HG02981 (cell line): ENCODE results near the gene KCNJ4.
"Not testable (repeated sequence)": the region's sequence is repeated elsewhere in the genome, so short reads cannot be mapped to it uniquely, and the experiment has no call there.

ENCODE experiments used
- ATAC-seq: cut with Tn5 transposase; IDR thresholded peaks from one replicate; pipeline ENCODE4 v1.9.1; 2021; ENCODE audit warnings: mild to moderate bottlenecking, moderate library complexity; ENCODE audit not compliant: unreplicated experiment

Gene KCNJ4

DNA sequence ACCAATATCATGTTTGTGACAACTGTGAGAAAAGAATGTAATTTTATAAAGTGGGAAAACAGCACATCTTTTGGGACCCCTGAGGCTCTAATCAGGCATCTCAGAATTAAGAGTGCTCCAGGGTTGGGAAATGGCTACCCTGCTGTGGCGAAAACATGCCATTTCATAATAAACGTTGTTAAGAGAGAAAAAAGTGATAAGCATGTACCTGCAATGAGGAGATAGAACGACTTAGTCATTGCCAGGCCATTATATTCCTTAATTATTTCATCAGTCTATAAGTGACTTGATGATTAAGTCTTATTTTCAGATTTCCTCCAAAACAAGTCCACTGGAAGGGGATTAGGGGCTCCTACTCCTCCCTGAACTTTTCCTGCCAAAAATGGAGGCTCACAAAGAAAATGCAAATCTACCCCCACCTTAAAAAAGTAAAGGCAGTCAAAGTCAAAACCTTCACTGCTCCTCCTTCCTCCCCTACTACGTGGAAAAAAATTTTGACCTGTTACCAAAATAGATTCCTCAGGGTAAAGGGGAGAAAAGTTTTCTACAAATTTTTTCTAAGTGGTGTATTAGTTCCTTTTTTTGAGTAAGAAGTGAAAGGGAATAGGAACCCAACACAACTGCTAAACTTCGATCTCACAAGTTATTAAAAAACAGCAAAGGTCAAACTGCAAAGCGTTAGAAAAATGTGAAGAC is 59.9 kb downstream of the KCNJ4 start:
- not testable (repeated sequence) for ATAC-seq

- ATAC-seq, result not testable (repeated sequence)
Observed at GRCh38 chr22:38389428-38389818, 65.6 kb downstream of the KCNJ4 start.

DNA sequence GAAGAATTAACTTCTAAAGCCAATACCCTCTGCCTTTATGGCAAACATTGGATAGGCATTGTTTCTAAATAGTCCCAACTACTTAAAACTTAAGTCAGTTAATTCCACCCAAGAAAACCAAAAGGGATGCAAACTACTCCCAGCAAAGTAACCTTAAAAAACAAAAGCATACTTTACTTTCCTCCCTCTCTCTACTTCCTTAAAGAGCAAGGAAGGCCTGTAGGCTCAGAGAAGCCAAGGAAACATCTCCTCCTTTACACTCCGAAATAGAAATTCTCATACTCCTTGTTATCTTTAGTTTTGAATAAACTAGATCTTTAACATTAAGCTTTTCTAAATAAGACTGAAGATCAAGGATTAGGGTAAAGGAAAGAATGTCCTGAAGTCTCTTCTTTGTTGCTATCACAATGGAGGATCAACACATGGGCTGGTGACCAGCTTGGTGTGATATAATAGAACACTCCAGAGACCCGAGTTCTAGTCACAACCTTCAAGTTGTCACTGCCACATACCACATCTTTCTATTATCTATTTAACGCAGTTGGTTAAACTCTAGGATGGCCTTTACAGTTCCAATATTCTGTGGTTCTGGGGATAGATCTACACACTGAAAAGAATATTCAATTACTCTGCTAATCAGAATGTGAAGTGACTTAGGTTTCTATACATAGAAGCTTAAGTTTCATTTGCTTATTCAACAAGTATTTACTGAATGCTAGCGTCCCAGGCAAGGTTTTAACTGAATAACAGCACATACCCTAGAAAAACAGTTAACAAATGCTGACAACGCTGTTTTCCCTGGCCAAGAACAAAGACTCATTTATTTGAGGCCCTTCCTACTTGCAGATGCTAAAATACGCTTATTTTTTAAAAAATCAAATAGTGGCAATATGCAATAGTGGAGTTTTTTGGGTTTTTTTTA is 66.2 kb downstream of the KCNJ4 start:
- ATAC-seq, result not testable (repeated sequence)

DNA sequence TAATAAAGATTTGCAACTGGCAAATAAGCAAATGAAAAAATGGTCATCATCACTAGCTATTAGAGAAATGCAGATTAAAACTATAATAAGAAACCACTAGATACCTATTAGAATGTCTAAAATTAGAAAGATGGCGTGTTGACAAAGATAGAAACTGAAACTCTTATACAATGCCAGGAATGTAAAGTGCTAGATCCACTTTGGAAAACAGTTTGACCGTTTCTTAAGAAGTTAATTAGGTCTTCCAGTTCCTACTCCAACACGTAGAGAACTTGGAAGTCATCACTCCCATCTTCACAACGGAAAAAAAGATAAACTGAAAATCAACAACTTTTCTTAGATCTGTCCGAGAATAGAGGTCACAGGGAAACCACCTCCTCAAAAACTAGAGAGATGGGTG is 68.1 kb downstream of the KCNJ4 start:
- not testable (repeated sequence) for ATAC-seq

- no peak for ATAC-seq
Observed at GRCh38 chr22:38383417-38383816, 71.6 kb downstream of the KCNJ4 start.

GRCh38 chr22:38381371-38381770 is 73.6 kb downstream of the KCNJ4 start:
- not testable (repeated sequence) for ATAC-seq
